ENCODE measurements around the gene EBI3. TPM values are rescaled to one million over a fixed set of nuclear protein-coding genes. Genes with fewer than 3 reads are reported as not detected.

EBI3 gene
- total RNA-seq, 1 experiment from 2014 or later: 1.4 TPM

DNA sequence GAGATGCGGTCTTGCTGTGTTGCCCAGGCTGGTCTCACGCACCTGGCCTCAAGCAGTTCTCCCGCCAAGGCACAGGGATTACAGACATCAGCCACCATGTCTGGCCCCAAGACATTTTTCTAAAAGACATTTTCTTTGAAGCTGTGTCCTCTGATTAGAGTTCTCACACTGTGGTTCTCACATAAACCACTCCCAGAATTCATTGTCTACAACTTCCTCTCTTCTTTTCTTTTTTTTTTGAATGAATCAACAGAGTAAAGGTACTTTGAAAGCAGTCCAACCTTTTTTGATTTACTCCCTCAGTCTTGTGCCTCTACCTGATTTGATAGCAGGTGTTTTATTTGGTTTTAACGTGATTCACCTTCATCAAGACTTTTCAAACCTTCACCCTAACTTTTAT is 35.5 kb downstream of the EBI3 start:
- Mint-ChIP-seq H3K4me1 (peaks cover 2 to 5% of the 10 kb centered on the region in 2 experiments; a peak in 3 of 4 replicates), H3K27ac (no peak overlapping the region), H3K4me3 (no peak overlapping the region), H3K27me3 (ENCODE audit: low read depth) (no peaks in the 10 kb centered on the region), H3K9me3 (no peaks in the 10 kb centered on the region), H3K36me3 (ENCODE audit: insufficient read depth in 1 of 3, low read depth in 3 of 3) (peaks cover 11 to 61% (median 38%) of the 10 kb centered on the region in 3 experiments; a peak in 6 of 7 replicates)
- Histone ChIP-seq H3K79me2 (ENCODE audit: insufficient read depth, low read length) (no peaks in the 10 kb centered on the region), H4K8ac (replicated peaks; ENCODE audit: insufficient read length, low read depth, low read length) (no peak overlapping the region), H3K9ac (ENCODE audit: extremely low read depth, insufficient read length, low read length) (no peak overlapping the region), H3K79me1 (ENCODE audit: insufficient read depth, low read depth, low read length, poor library complexity, severe bottlenecking) (no peaks in the 10 kb centered on the region), H2AK5ac (ENCODE audit: insufficient read length, low read length) (no peak overlapping the region), H3K56ac (ENCODE audit: insufficient read length, low read depth, low read length) (no peak overlapping the region), H4K5ac (ENCODE audit: insufficient read length, low read depth, low read length) (no peak overlapping the region), H2BK5ac (ENCODE audit: insufficient read length, low read length) (no peak overlapping the region), H3K14ac (ENCODE audit: insufficient read depth, low read length) (no peak overlapping the region), H3K4me1 (ENCODE audit: insufficient read depth, low read length) (no peaks in the 10 kb centered on the region), H2BK12ac (ENCODE audit: insufficient read length, low read depth, low read length) (no peak overlapping the region), H2BK120ac (ENCODE audit: low read depth, low read length, poor library complexity, severe bottlenecking) (no peak overlapping the region), H2AFZ (ENCODE audit: low read length) (no peak overlapping the region), H3K23ac (ENCODE audit: insufficient read length, low read depth, low read length) (no peak overlapping the region), H2BK15ac (ENCODE audit: low read depth, low read length) (no peak overlapping the region), H2BK20ac (ENCODE audit: low read depth, low read length, poor library complexity, severe bottlenecking) (no peak overlapping the region), H4K91ac (ENCODE audit: insufficient read length, low read depth, low read length) (no peak overlapping the region), H3K23me2 (ENCODE audit: insufficient read length, low read depth, low read length, poor library complexity, severe bottlenecking) (no peaks in the 10 kb centered on the region), H3T11ph (ENCODE audit: low read length) (no peak overlapping the region), H3K18ac (ENCODE audit: insufficient read length, low read depth, low read length) (no peak overlapping the region), H3K4ac (ENCODE audit: low read depth, low read length) (no peak overlapping the region), H3K27me3 (ENCODE audit: insufficient read depth, low read length) (no peaks in the 10 kb centered on the region), H3K27ac (ENCODE audit: insufficient read length, low read depth, low read length) (no peak overlapping the region), H4K20me1 (ENCODE audit: control insufficient read depth, insufficient read depth, insufficient read length) (no peaks in the 10 kb centered on the region), H3K4me2 (ENCODE audit: insufficient read depth, insufficient read length, low read length) (no peak overlapping the region), H3K9me3 (ENCODE audit: control insufficient read depth, low read depth, low read length) (no peaks in the 10 kb centered on the region)
- TF ChIP-seq, protein P1, sequence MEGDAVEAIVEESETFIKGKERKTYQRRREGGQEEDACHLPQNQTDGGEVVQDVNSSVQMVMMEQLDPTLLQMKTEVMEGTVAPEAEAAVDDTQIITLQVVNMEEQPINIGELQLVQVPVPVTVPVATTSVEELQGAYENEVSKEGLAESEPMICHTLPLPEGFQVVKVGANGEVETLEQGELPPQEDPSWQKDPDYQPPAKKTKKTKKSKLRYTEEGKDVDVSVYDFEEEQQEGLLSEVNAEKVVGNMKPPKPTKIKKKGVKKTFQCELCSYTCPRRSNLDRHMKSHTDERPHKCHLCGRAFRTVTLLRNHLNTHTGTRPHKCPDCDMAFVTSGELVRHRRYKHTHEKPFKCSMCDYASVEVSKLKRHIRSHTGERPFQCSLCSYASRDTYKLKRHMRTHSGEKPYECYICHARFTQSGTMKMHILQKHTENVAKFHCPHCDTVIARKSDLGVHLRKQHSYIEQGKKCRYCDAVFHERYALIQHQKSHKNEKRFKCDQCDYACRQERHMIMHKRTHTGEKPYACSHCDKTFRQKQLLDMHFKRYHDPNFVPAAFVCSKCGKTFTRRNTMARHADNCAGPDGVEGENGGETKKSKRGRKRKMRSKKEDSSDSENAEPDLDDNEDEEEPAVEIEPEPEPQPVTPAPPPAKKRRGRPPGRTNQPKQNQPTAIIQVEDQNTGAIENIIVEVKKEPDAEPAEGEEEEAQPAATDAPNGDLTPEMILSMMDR (conservative IDR thresholded peaks at IDR 0.05): no peak
- no CpG with 5 or more reads among the region's 4 CpGs for WGBS (ENCODE audit: extremely low coverage, insufficient read length, low lambda C conversion rate)
- no peak for DNase-seq
